ENCODE results near the gene GPC5. TPM values are rescaled to one million over a fixed set of nuclear protein-coding genes. Genes with fewer than 3 reads are reported as not detected.
"Not testable (repeated sequence)": the region's sequence is repeated elsewhere in the genome, so short reads cannot be mapped to it uniquely, and the experiment has no call there.

The GPC5 gene
- total RNA-seq, 1 experiment from 2014 or later: 0.21 TPM

GRCh38 chr13:92694047-92694446 lies 1295.6 kb downstream of the GPC5 start:
- H3K4me1 ChIP-seq (ENCODE audit: insufficient read depth, low read length, poor library complexity, severe bottlenecking): no peaks in the 10 kb centered on the region
- DNase-seq (ENCODE audit: low spot score): no peak
- no peaks in the 10 kb centered on the region for H3K27me3 ChIP-seq (replicated peaks; ENCODE audit: insufficient read depth, low read depth, low read length, poor library complexity)
- no peaks in the 10 kb centered on the region for H3K36me3 ChIP-seq (ENCODE audit: insufficient read depth, low read length, poor library complexity, severe bottlenecking)
- TF ChIP-seq EZH2 (IDR thresholded peaks at IDR 0.05; ENCODE audit: borderline replicate concordance, low read depth, low read length, poor library complexity, severe bottlenecking) (no peak), CTCF (conservative IDR thresholded peaks at IDR 0.05; ENCODE audit: low read depth, low read length) (no peak)
- POLR2A ChIA-PET (ENCODE audit: low non-redundant PET): no interaction called here
- H3K27ac ChIP-seq (ENCODE audit: low read depth, low read length, poor library complexity, severe bottlenecking): no peak overlapping the region
- BruUV-seq (replicated peaks): no TSS peak
- no peaks in the 10 kb centered on the region for H3K9me3 ChIP-seq (ENCODE audit: low read depth, low read length, poor library complexity, severe bottlenecking)
- CTCF ChIA-PET: no interaction called here
- intact Hi-C loops (cut with micrococcal nuclease; ENCODE audit: unreplicated experiment): no loop called here
- H3K4me3 ChIP-seq (ENCODE audit: low read depth, low read length, poor library complexity, severe bottlenecking): no peak overlapping the region

DNA sequence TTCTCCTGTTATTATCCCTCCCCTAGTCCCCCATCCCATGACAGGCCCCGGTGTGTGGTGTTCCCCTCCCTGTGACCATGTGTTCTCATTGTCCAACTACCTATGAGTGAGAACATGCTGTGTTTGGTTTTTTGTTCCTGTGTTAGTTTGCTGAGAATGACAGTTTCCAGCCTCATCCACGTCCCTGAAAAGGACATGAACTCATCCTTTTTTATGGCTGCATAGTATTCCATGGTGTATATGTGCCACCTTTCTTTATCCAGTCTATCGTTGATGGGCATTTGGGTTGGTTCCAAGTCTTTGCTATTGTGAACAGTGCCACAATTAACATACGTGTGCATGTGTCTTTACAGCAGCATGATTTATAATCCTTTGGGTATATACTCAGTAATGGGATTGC lies 1297.4 kb downstream of the GPC5 start:
- intact Hi-C loops (cut with micrococcal nuclease; ENCODE audit: unreplicated experiment); POLR2A ChIA-PET (ENCODE audit: low non-redundant PET); BruUV-seq (replicated peaks); CTCF ChIA-PET; H3K4me3 ChIP-seq (ENCODE audit: low read depth, low read length, poor library complexity, severe bottlenecking); DNase-seq (ENCODE audit: low spot score); H3K27ac ChIP-seq (ENCODE audit: low read depth, low read length, poor library complexity, severe bottlenecking); H3K27me3 ChIP-seq (replicated peaks; ENCODE audit: insufficient read depth, low read depth, low read length, poor library complexity); H3K9me3 ChIP-seq (ENCODE audit: low read depth, low read length, poor library complexity, severe bottlenecking); H3K4me1 ChIP-seq (ENCODE audit: insufficient read depth, low read length, poor library complexity, severe bottlenecking); H3K36me3 ChIP-seq (ENCODE audit: insufficient read depth, low read length, poor library complexity, severe bottlenecking): not testable (repeated sequence)

GRCh38 chr13:92716749-92717148 lies 1318.3 kb downstream of the GPC5 start:
- no peaks in the 10 kb centered on the region for H3K36me3 ChIP-seq (ENCODE audit: insufficient read depth, low read length, poor library complexity, severe bottlenecking)
- H3K9me3 ChIP-seq (ENCODE audit: low read depth, low read length, poor library complexity, severe bottlenecking): no peaks in the 10 kb centered on the region
- POLR2A ChIA-PET (ENCODE audit: low non-redundant PET): no interaction called here
- no peak overlapping the region for H3K27ac ChIP-seq (ENCODE audit: low read depth, low read length, poor library complexity, severe bottlenecking)
- no peak for TF ChIP-seq EZH2 (IDR thresholded peaks at IDR 0.05; ENCODE audit: borderline replicate concordance, low read depth, low read length, poor library complexity, severe bottlenecking)
- TF ChIP-seq CTCF (conservative IDR thresholded peaks at IDR 0.05; ENCODE audit: low read depth, low read length): peak; percentile 56
- H3K4me3 ChIP-seq (ENCODE audit: low read depth, low read length, poor library complexity, severe bottlenecking): no peak overlapping the region
- H3K4me1 ChIP-seq (ENCODE audit: insufficient read depth, low read length, poor library complexity, severe bottlenecking): no peaks in the 10 kb centered on the region
- intact Hi-C loops (cut with micrococcal nuclease; ENCODE audit: unreplicated experiment): loop anchor here (5.0 to 10.0 kb wide), 2 partner anchors 508 to 1646 kb away; partner anchors contain the start of gene GPC6
- DNase-seq (ENCODE audit: low spot score): peak; percentile 37
- H3K27me3 ChIP-seq (replicated peaks; ENCODE audit: insufficient read depth, low read depth, low read length, poor library complexity): no peaks in the 10 kb centered on the region
- CTCF ChIA-PET: no interaction called here
- no TSS peak for BruUV-seq (replicated peaks)

GRCh38 chr13:92717857-92718256 lies 1319.4 kb downstream of the GPC5 start:
- CTCF ChIA-PET: no interaction called here
- intact Hi-C loops (cut with micrococcal nuclease; ENCODE audit: unreplicated experiment): loop anchor here (5.0 to 10.0 kb wide), 2 partner anchors 507 to 1644 kb away; partner anchors contain the start of gene GPC6
- Histone ChIP-seq H3K4me1 (ENCODE audit: insufficient read depth, low read length, poor library complexity, severe bottlenecking) (no peaks in the 10 kb centered on the region), H3K36me3 (ENCODE audit: insufficient read depth, low read length, poor library complexity, severe bottlenecking) (no peaks in the 10 kb centered on the region), H3K9me3 (ENCODE audit: low read depth, low read length, poor library complexity, severe bottlenecking) (no peaks in the 10 kb centered on the region), H3K27me3 (replicated peaks; ENCODE audit: insufficient read depth, low read depth, low read length, poor library complexity) (no peaks in the 10 kb centered on the region), H3K27ac (ENCODE audit: low read depth, low read length, poor library complexity, severe bottlenecking) (no peak overlapping the region), H3K4me3 (ENCODE audit: low read depth, low read length, poor library complexity, severe bottlenecking) (no peak overlapping the region)
- TF ChIP-seq EZH2 (IDR thresholded peaks at IDR 0.05; ENCODE audit: borderline replicate concordance, low read depth, low read length, poor library complexity, severe bottlenecking) (no peak), CTCF (conservative IDR thresholded peaks at IDR 0.05; ENCODE audit: low read depth, low read length) (no peak)
- no peak for DNase-seq (ENCODE audit: low spot score)
- POLR2A ChIA-PET (ENCODE audit: low non-redundant PET): no interaction called here
- BruUV-seq (replicated peaks): no TSS peak

Measured in A673 (cell line).